Ecto neural progenitor cell (in vitro differentiated cells): ENCODE measurements around the gene HDLBP.

ENCODE experiments used
- DNase-seq: peaks from one replicate; pipeline ENCODE4 v3.0.0-alpha.2; 2018; ENCODE audit warnings: low spot score

The HDLBP gene

GRCh38 chr2:241315093-241315878 lies at the start of gene HDLBP:
Gene HDLBP (minus strand): TSS chr2:241315672. CDS start chr2:241266869, 48,803 bp downstream.
- peak; percentile 100 for DNase-seq

- DNase-seq = no peak
Observed at GRCh38 chr2:241364781-241365180, 49.3 kb upstream of the HDLBP start.

DNA sequence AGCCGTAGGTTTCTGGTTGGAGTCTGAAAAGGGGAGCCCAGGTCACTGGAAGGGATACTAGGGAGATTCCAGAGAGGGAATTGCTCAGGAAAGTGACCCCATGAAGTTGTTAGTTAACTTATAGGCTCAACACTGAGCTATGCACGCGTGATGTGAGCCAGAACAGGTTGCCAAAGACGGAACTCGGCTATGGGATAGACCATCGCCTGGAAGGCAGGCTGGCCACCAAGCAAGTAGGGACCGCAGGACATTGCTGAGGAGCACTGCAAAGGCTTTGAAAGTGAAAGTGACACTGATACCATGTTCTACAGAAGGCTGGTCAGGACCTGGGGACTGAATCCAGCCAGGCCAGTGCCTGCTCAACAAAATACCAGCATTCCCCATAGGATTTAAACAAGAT lies 48.0 kb upstream of the HDLBP start:
- no peak for DNase-seq

DNA sequence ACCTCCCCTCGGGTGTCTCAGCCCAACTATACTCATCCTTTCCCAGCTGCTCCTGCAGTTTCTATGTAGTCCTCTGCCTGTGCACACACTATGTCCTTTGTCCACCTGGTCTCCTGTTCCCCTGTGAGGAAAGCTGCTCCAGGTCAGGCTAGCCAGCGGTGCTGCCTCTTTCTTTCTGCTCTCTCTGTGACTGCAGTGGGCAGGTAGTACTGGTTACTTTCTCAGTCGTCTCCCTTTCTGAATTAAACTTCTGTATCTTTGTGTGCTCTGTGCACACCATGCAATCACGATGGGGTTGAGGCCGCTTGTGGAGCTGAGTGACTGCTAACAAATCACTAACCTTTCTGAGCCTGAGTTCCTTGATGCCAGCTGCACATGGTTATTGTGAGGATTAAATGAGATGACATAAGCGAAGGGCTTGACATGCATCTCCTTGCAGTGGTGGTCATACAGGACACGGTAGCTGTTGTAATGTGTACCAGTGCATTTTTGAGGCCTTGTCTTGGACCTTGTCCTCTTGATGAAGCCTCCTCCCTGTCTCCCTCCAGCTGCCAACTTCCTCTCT lies 44.1 kb upstream of the HDLBP start:
- no peak for DNase-seq

DNA sequence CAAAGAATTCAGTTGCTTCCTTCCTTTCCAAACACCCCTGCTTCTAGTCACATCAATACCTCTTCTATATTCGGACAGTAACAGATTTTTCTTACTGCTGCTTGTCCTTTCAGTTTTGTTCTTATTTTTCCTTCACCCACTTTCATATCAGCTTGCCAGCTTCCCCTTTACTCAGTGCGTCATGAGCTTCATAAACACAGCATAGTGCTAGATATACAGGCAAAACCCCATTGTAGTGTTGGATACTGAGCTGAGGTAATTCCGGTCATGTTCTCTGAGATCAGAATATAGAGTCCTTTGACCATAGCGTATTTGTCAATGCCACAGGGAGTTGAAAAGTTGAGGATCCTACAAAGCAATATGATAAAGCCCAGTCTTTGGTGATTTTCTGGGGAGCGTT lies 43.0 kb upstream of the HDLBP start:
- no peak for DNase-seq

DNA sequence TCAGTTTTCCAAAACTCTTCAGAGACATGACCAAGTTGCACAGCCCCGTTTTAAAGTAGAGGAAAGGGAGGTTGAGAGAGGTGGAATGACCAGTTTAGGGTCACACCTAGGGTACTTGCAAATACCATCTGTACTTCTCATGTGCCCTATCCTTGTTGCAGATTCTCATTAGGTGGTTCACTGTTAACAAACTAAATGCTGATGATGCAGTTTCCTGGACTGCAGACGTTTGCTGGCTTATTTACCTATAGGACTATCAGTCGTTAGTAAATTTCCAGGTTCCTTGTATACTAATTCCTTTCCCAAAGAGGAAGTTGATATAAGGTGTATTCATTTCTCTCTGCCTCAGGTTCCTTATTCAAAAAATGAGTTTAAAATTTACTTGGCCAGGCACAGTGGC lies 42.1 kb upstream of the HDLBP start:
- DNase-seq = no peak

DNA sequence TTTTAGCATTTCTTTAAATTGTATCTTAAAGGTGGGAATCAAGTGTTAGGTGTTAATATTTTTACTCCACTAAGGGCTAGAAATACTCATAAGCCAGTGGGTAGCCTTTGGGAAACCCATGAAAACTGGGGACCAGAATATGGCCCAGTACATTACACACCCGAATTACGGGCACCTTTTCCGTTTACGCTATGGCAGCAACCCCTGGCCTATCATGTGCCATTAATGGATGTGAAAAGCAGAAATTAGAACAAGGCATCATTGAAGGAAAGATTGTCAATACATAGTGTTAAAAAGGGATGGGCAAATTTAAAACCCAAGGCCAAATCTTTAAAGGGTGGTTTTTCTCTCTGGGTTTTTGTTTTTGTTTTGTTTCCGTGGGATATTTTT lies 41.4 kb upstream of the HDLBP start:
- DNase-seq = no peak

DNA sequence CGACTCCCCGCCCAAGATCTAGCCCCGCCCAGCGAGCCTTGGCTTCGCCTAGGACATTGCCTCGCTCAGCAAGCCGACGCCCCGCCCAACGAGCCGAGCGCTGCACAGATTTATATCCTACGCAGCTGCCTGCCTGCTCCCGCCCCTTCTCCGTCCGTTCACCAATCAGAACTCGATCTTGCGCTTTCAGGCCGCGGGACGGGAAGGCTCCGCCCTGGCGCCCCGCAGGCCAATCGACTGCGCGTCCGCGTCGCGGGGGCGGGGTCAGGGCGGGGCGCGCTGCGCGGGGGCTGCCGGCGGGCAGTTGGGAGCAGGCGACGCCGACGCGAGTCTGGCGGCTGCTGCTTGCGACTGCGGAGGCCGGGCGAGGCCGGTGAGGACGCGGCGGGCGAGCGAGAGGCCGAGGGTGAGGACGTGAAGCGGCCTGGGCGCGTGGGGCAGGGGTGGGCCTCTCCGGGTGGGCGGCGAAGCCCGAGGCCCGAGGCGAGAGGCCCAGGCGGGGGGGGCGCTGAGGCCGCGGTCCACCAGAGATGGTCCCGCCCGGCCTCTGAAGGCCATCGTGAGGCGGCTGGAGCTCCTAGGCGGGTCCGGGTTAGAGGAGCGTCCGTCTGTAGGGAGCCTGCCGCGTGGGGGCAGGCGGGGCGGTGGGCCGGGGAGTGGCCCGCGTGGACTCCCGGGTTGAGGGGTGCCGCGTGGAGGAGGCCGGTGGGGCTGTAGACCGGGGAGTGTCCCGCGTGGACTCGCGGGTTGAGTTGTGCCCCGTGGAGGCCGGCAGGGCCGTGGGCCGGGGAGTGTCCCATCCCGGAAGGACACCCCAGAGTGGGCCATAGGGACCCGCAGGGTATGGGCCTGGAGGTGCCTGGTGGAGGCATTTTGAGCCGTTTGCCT lies 40.8 kb upstream of the HDLBP start, which contains the start of gene FARP2:
FARP2 (plus strand) TSS at position 303 of the 888 bp plus-strand sequence. CDS start 16,823 bp downstream, outside the sequence.
- DNase-seq = peak; percentile 99

DNA sequence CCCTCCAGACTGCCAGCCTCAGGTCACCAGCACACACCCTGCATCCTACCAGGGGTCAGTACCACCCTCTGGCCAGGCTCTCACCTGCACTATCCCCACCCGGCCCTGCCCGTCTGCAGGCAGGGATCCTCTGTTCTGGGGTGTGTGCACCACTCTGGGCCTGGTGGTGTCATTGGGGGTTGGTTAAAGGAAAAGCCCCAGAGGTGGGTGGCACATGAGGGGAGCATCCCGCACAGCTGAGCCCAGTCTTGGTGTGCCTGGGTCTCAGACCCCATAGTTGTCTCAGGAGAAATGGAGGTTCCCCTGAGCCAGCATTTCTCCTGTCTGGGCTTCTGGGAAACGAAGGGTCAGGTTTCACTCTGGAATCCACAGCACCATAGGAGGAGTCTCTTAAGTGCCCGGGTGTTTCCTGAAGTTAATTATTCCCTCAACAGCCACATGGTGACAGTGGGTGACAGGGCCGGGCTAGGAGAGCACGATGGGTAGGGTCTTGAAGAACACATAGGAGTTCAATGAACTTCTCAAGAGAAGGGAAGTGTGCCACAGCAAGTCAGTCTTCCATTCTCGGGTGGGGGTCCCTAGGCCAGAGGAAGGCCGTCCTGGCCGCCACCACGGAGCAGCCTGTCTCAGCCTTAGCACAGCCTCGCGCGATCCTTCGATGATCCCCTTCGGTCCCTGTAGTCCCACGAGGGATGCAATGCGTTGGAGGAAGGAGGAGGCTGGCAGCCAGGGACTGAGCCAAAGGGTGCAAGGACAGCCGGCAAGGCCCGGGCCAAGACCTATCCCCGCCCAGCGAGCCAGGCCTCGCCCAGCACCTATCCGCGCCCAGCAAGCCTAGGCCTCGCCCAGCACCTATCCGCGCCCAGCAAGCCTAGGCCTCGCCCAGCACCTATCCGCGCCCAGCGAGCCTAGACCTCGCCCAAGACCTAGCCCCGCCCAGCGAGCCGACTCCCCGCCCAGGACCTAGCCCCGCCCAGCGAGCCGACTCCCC lies 39.5 kb upstream of the HDLBP start:
- peak; percentile 84 for DNase-seq

DNA sequence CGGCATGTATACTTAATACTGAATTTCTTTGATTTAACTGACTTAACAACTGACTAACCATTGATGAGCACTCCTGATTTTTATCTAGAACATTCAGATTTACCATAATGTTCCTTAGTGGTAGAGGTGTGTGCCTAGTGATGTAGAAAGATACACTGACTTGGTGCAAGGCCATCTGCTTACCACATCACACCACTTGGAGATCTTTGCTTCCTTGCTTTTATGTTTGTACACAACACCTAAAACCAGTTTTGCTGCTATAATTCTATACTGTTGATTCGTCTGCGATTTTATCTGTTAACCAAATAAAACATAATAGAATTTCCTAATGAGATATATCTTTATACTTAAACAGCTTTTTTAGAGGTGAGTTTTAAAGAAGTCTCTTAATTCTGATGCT lies 36.8 kb upstream of the HDLBP start:
- no peak for DNase-seq

- DNase-seq = no peak
Observed at GRCh38 chr2:241351640-241352031, 36.2 kb upstream of the HDLBP start.

- DNase-seq = no peak
Observed at GRCh38 chr2:241350878-241351639, 35.6 kb upstream of the HDLBP start.

- no peak for DNase-seq
Observed at GRCh38 chr2:241350530-241350877, 35.0 kb upstream of the HDLBP start.

DNA sequence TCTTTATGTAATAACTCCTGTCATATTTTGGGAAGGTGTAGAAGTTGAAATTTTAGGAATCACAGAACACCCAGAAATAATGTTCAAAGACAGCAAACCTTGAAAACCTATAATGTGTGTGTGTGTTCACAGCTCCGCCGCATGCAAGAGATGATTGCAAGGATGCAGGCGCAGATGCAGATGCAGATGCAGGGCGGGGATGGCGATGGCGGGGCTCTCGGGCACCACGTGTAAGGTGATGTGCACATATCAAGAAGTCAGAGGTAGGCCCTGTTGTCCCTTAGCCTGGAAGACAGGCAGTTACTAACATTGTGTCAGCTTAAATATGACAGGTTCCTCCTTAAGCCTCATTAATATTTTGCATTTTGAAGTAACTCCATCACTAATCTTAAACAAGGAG lies 34.5 kb upstream of the HDLBP start:
- no peak for DNase-seq

GRCh38 chr2:241344925-241345651 lies 29.6 kb upstream of the HDLBP start:
- no peak for DNase-seq

- no peak for DNase-seq
Observed at GRCh38 chr2:241340631-241341163, 25.2 kb upstream of the HDLBP start.

GRCh38 chr2:241339839-241340630 lies 24.6 kb upstream of the HDLBP start:
- DNase-seq = no peak

- no peak for DNase-seq
Observed at GRCh38 chr2:241334813-241335212, 19.3 kb upstream of the HDLBP start.

- DNase-seq = no peak
Observed at GRCh38 chr2:241330616-241330981, 15.1 kb upstream of the HDLBP start.
